Mammary epithelial cell (primary cell): ENCODE measurements around the gene NKX1-2.

Source experiments
- CTCF ChIP-seq, 2 donors: IDR thresholded peaks in 1 of 2; conservative IDR thresholded peaks in 1 of 2; 2 replicates each; pipeline ENCODE4 v1.5.1; 2011 to 2012; ENCODE audit warnings: inconsistent platforms in 2 of 2, low read length in 2 of 2, mild to moderate bottlenecking in 2 of 2, control low read depth in 1 of 2, low read depth in 1 of 2; ENCODE audit not compliant: insufficient read depth in 1 of 2; ENCODE audit errors: extremely low read depth in 1 of 2
- EZH2 ChIP-seq: IDR thresholded peaks from 2 replicates; pipeline ENCODE4 v1.6.1; 2012; ENCODE audit warnings: low read length, inconsistent platforms, borderline replicate concordance

GRCh38 chr10:124447751-124448466 lies 1.9 kb downstream of the NKX1-2 start:
- TF ChIP-seq CTCF (conservative IDR thresholded peaks at IDR 0.05 in 1 of 2, IDR thresholded peaks at IDR 0.05 in 1 of 2; ENCODE audit: extremely low read depth in 1 of 2, insufficient read depth in 1 of 2, low read depth in 1 of 2, low read length in 2 of 2) (no peak), EZH2 (no peak)
